Upper lobe of left lung (tissue), 6 donors: ENCODE measurements around the gene USP48. TPM values are rescaled to one million over a fixed set of nuclear protein-coding genes. Genes with fewer than 3 reads are reported as not detected.

Source experiments
- ATAC-seq, 2 donors: fragments of 200-7000 bp; cut with Tn5 transposase; one replicate each; pipeline ENCODE4 v1.9.1; 2022; ENCODE audit warnings: mild to moderate bottlenecking in 2 of 2, moderate library complexity in 2 of 2; ENCODE audit not compliant: low FRiP score in 2 of 2
- DNase-seq, 2 donors: peaks; one replicate each; pipeline ENCODE4 v3.0.0-alpha.2; 2019 to 2020
- H3K27ac ChIP-seq, 4 donors: fragments of 200-600 bp; sonication (generic); one replicate each; pipeline ENCODE4 v1.5.1; 2016 to 2019
- H3K27me3 ChIP-seq, 4 donors: fragments of 200-600 bp; sonication (generic); one replicate each; pipeline ENCODE4 v1.5.1; 2017 to 2019
- H3K36me3 ChIP-seq, 4 donors: fragments of 200-600 bp; sonication (generic); one replicate each; pipeline ENCODE4 v1.5.1; 2016 to 2019
- H3K4me1 ChIP-seq, 4 donors: fragments of 200-600 bp; sonication (generic); one replicate each; pipeline ENCODE4 v1.5.1; 2018 to 2019
- H3K4me3 ChIP-seq, 4 donors: fragments of 200-600 bp; sonication (generic); one replicate each; pipeline ENCODE4 v1.5.1; 2017 to 2019; ENCODE audit warnings: mild to moderate bottlenecking in 2 of 4, moderate library complexity in 1 of 4
- H3K9me3 ChIP-seq, 4 donors: fragments of 200-600 bp; sonication (generic); one replicate each; pipeline ENCODE4 v1.5.1; 2018 to 2019
- CTCF ChIP-seq, 6 experiments: fragments of 450-650 bp in 4 of 6; fragments of 200-600 bp in 2 of 6; sonication (generic) in 2 of 6; IDR thresholded peaks; one replicate each; pipeline ENCODE4 v1.5.1; 2016 to 2019; ENCODE audit warnings: antibody characterized with exemption in 6 of 6
- EP300 ChIP-seq, 4 donors: sonication (generic); formaldehyde crosslinking; IDR thresholded peaks; one replicate each; pipeline ENCODE4 v1.5.1; 2017; ENCODE audit warnings: antibody characterized with exemption in 4 of 4, control low read depth in 2 of 4
- POLR2A ChIP-seq, 4 donors: fragments of 450-650 bp; IDR thresholded peaks; one replicate each; pipeline ENCODE4 v1.5.1; 2016 to 2017; ENCODE audit warnings: antibody characterized with exemption in 4 of 4, mild to moderate bottlenecking in 2 of 4
- POLR2AphosphoS5 ChIP-seq, 2 donors: sonication (generic); formaldehyde crosslinking; IDR thresholded peaks; one replicate each; pipeline ENCODE4 v1.5.1; 2017; ENCODE audit warnings: antibody characterized with exemption in 2 of 2
- WGBS, 2 donors: methylation state at CpG; one replicate each; pipeline ENCODE4 v1.1.5; 2017 to 2018; 5-methylcytosine and 5-hydroxymethylcytosine counted together
- total RNA-seq, 6 donors: library from RNA; depleted of rRNA in 4 of 6; stranded (reverse); fragments of >200 nt in 4 of 6; gene quantifications; one replicate each; pipeline versions ENCODE4 v1.1.0 to v1.2.1, GENCODE V29; 2016 to 2021
- donor health status: DM: no; HTN: no; CAD: no; lungs with moderate emphysema.
- donor health status: DM: no; HTN: yes; CAD: no; lungs with severe emphysema.

Gene USP48
- total RNA-seq, 6 donors from 2014 or later: 39.1 to 173 (median 53.4) TPM

- WGBS, 2 donors: 83 to 89% methylated on average over 10 of the region's 10 CpGs
- Histone ChIP-seq H3K27me3 (no peaks in the 10 kb centered on the region), H3K9me3 (no peaks in the 10 kb centered on the region), H3K4me3 (no peak overlapping the region), H3K36me3 (no peaks in the 10 kb centered on the region), H3K4me1 (peaks cover 39 to 66% (median 45%) of the 10 kb centered on the region in 4 donors), H3K27ac (no peak overlapping the region)
- no peak for TF ChIP-seq EP300 (IDR thresholded peaks at IDR 0.05)
- TF ChIP-seq POLR2A (IDR thresholded peaks at IDR 0.05): no peak
- no peak for TF ChIP-seq CTCF (IDR thresholded peaks at IDR 0.05)
- no peak for TF ChIP-seq POLR2AphosphoS5 (IDR thresholded peaks at IDR 0.05)
- no peak for DNase-seq
- ATAC-seq: no peak
These were observed 19.7 kb downstream of the USP48 start for GRCh38 chr1:21763236-21763635.

GRCh38 chr1:21762022-21762404 lies 20.9 kb downstream of the USP48 start:
- no peak overlapping the region for H3K4me3 ChIP-seq
- H3K27ac ChIP-seq: no peak overlapping the region
- H3K36me3 ChIP-seq: no peaks in the 10 kb centered on the region
- no peaks in the 10 kb centered on the region for H3K9me3 ChIP-seq
- ATAC-seq: no peak
- peaks cover 32 to 63% (median 38%) of the 10 kb centered on the region in 4 donors for H3K4me1 ChIP-seq
- TF ChIP-seq POLR2AphosphoS5 (IDR thresholded peaks at IDR 0.05) (no peak), EP300 (IDR thresholded peaks at IDR 0.05) (no peak), POLR2A (IDR thresholded peaks at IDR 0.05) (no peak), CTCF (IDR thresholded peaks at IDR 0.05) (no peak)
- DNase-seq: no peak
- H3K27me3 ChIP-seq: no peaks in the 10 kb centered on the region
- 89 to 92% methylated on average over 8 of the region's 8 CpGs for WGBS, 2 donors

- Histone ChIP-seq H3K27me3 (no peaks in the 10 kb centered on the region), H3K4me1 (peaks cover 33 to 60% (median 35%) of the 10 kb centered on the region in 4 donors), H3K27ac (no peak overlapping the region), H3K36me3 (peaks cover 0 to 2% (median under 1%) of the 10 kb centered on the region in 4 donors), H3K9me3 (no peaks in the 10 kb centered on the region), H3K4me3 (no peak overlapping the region)
- DNase-seq (no peak), ATAC-seq (no peak)
- 40 to 47% methylated on average over 3 of the region's 3 CpGs for WGBS, 2 donors
- TF ChIP-seq POLR2AphosphoS5 (IDR thresholded peaks at IDR 0.05): no peak
- TF ChIP-seq EP300 (IDR thresholded peaks at IDR 0.05): no peak
- no peak for TF ChIP-seq CTCF (IDR thresholded peaks at IDR 0.05)
- TF ChIP-seq POLR2A (IDR thresholded peaks at IDR 0.05): no peak
These were observed 21.9 kb downstream of the USP48 start for GRCh38 chr1:21761052-21761451.

GRCh38 chr1:21759818-21760217 lies 23.1 kb downstream of the USP48 start:
- ATAC-seq (no peak), DNase-seq (no peak)
- Histone ChIP-seq H3K4me1 (peaks cover 23 to 49% (median 27%) of the 10 kb centered on the region in 4 donors), H3K9me3 (no peaks in the 10 kb centered on the region), H3K27ac (no peak overlapping the region), H3K27me3 (no peaks in the 10 kb centered on the region), H3K4me3 (no peak overlapping the region), H3K36me3 (peaks cover 0 to 14% (median 12%) of the 10 kb centered on the region in 4 donors)
- WGBS, 2 donors: 78 to 82% methylated on average over 2 of the region's 2 CpGs
- TF ChIP-seq CTCF (IDR thresholded peaks at IDR 0.05): no peak
- TF ChIP-seq EP300 (IDR thresholded peaks at IDR 0.05): no peak
- TF ChIP-seq POLR2AphosphoS5 (IDR thresholded peaks at IDR 0.05): no peak
- TF ChIP-seq POLR2A (IDR thresholded peaks at IDR 0.05): no peak

GRCh38 chr1:21759182-21759581 lies 23.8 kb downstream of the USP48 start:
- Histone ChIP-seq H3K27ac (no peak overlapping the region), H3K4me1 (peaks cover 17 to 43% (median 20%) of the 10 kb centered on the region in 4 donors), H3K27me3 (no peaks in the 10 kb centered on the region), H3K4me3 (no peak overlapping the region), H3K36me3 (peaks cover 0 to 20% (median 15%) of the 10 kb centered on the region in 4 donors), H3K9me3 (no peaks in the 10 kb centered on the region)
- ATAC-seq (no peak), DNase-seq (no peak)
- WGBS, 2 donors: 58 to 82% methylated on average over 2 of the region's 2 CpGs
- TF ChIP-seq CTCF (IDR thresholded peaks at IDR 0.05) (no peak), POLR2AphosphoS5 (IDR thresholded peaks at IDR 0.05) (no peak), POLR2A (IDR thresholded peaks at IDR 0.05) (no peak), EP300 (IDR thresholded peaks at IDR 0.05) (no peak)
